CD4-positive, alpha-beta T cell treated with Interleukin-12 subunit alpha and Interleukin-12 subunit beta, for 1 hour (primary cell): ENCODE data around the gene CEP57.
"Not testable (repeated sequence)": the region's sequence is repeated elsewhere in the genome, so short reads cannot be mapped to it uniquely, and the experiment has no call there.

ENCODE experiments used
- DNase-seq: peaks from one replicate; pipeline ENCODE4 v3.0.0-alpha.2; 2020

The CEP57 gene

GRCh38 chr11:95863486-95864140 is 73.3 kb downstream of the CEP57 start:
- no peak for DNase-seq

GRCh38 chr11:95867105-95867504 is 76.8 kb downstream of the CEP57 start:
- no peak for DNase-seq

- not testable (repeated sequence) for DNase-seq
These were observed 80.6 kb downstream of the CEP57 start for GRCh38 chr11:95870877-95871276.

GRCh38 chr11:95877291-95877690 is 87.0 kb downstream of the CEP57 start:
- no peak for DNase-seq
